HG02943 (cell line): ENCODE results near the gene EPM2AIP1.
"Not testable (repeated sequence)": the region's sequence is repeated elsewhere in the genome, so short reads cannot be mapped to it uniquely, and the experiment has no call there.

Source experiments
- ATAC-seq: cut with Tn5 transposase; IDR thresholded peaks from one replicate; pipeline ENCODE4 v1.9.1; 2021; ENCODE audit warnings: mild to moderate bottlenecking, low read depth, moderate library complexity; ENCODE audit not compliant: unreplicated experiment

The EPM2AIP1 gene

DNA sequence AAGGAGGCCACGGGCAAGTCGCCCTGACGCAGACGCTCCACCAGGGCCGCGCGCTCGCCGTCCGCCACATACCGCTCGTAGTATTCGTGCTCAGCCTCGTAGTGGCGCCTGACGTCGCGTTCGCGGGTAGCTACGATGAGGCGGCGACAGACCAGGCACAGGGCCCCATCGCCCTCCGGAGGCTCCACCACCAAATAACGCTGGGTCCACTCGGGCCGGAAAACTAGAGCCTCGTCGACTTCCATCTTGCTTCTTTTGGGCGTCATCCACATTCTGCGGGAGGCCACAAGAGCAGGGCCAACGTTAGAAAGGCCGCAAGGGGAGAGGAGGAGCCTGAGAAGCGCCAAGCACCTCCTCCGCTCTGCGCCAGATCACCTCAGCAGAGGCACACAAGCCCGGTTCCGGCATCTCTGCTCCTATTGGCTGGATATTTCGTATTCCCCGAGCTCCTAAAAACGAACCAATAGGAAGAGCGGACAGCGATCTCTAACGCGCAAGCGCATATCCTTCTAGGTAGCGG is at the start of gene EPM2AIP1:
Gene EPM2AIP1 (minus strand): TSS at position 326 of the 520 bp plus-strand sequence. CDS start 54 bp downstream, at position 272.
- ATAC-seq = peak; percentile 84

DNA sequence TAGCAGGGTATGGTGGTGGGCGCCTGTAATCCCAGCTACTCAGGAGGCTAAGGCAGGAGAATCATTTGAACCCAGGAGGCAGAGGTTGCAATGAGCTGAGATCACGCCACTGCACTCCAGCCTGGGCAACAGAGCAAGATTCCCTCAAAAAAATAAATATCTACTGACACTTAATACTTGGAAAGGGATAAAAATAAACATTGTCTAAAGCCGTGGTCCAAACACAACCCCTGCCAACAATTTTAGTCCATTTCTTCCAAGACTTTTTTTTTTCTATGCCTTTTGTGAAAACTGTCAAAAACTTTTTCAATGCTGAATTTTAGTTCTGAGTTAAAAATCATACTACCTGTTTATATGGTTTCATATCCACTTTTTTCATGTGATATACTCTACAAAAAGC is 49.8 kb upstream of the EPM2AIP1 start:
- not testable (repeated sequence) for ATAC-seq

DNA sequence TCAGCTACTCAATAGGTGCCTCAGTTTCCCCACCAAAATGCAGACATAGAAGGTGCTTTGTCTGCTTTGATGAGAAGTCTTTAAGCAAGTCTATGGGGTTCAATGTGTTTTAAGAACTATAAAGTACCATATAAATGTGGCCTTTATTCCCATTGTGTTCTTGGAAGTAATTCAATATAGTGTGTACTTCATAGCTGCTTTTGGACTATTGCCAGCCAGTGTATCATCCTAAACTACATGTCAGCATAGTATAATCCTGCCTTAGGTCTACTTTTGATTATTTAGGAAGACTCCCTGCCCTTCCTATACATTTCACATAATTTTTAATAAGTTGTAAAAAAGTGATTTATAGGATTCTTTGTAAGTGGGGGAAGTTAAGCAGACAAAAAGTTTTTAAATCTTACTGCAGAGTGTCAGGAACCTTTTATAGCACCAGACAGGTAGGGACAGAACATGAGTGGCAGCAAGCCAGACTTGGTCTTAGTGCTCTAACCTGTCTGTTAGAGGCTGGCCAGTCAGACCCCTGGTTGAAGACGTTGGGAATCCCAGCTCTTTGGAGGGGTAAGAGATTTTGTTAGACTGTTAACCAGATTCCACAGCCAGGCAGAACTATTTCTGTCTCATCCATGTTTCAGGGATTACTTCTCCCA is 48.7 kb upstream of the EPM2AIP1 start:
- no peak for ATAC-seq

DNA sequence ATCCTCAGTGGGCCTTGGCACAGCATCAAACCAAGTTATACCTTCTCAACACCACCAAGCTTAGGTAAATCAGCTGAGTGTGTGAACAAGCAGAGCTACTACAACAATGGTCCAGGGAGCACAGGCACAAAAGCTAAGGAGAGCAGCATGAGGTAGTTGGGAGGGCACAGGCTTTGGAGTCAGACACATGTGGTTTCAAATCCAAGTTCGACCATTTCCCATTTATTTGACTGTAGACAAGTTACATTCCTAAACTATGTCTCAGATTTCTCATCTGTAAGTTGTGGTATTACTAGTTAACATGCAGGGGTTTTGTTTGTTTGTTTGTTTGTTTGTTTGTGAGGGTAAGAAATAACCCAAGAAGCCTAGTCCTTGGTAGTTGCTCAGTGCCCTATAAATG is 47.3 kb upstream of the EPM2AIP1 start:
- no peak for ATAC-seq

DNA sequence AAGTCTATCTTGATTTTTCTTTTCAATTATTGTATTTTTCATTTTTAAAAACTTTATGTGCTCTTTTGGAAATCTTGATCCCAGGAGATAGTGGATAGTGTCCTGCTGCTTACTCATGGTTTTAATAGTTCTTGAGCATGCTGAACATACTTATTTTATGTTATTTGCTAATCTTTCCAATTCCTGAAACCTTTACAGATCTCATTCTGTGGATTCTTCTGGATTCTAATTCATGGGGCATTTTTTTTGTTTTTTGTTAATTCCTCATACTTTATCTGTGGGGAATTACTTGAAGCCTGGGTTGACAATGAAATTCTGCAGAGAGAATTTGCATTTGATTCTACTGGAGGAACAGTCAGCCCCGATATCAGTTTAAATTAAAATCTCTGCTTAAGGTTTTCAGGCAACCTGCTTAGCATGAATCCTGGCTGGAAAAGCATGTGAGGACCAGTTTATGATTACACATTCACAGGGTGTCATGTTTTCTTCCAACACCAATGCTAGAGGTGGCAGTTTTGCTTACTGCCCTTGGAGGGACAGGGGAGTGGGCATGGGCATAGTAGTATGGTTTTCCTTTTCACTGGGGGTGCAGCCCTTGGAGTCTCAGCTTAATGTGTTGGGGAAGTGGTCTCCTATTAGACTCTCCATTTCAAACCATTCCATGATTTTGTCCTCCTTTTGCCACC is 46.4 kb upstream of the EPM2AIP1 start:
- ATAC-seq = no peak

DNA sequence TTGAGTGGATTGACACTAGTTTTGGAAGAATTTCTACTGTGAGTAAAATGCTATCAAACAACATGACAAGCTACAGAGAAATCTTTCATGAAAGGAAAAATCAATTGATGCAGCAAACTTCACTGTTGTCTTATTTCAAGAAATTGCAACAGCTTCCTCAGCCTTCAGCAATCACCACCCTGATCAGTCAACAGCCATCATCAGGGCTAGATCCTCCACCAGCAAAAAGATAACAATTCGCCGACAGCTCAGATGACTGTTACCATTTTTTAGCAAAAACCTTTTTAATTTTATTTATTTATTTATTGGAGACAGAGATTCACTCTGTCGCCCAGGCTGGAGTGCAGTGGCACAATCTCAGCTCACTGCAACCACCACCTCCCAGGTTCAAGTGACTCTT is 44.4 kb upstream of the EPM2AIP1 start:
- no peak for ATAC-seq

DNA sequence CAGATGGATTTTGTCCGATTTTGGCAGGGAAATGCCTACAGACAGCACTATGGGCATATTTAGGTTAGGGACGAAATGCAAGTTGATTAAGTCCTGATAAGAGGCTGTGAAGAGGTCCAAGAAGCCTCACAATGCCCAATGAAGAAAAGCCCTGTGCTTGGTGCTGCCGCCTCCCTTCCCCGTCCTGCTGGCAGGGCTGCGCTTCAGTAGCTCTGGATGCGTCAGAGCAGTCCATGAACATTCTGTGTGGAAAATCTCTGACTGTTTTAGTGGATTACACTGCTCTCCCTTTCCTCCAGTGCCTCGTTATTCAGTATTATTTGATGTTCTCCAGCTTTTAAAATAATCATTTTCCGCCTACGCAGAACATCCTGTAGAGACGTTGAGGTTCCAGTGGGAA is 40.0 kb upstream of the EPM2AIP1 start:
- no peak for ATAC-seq

DNA sequence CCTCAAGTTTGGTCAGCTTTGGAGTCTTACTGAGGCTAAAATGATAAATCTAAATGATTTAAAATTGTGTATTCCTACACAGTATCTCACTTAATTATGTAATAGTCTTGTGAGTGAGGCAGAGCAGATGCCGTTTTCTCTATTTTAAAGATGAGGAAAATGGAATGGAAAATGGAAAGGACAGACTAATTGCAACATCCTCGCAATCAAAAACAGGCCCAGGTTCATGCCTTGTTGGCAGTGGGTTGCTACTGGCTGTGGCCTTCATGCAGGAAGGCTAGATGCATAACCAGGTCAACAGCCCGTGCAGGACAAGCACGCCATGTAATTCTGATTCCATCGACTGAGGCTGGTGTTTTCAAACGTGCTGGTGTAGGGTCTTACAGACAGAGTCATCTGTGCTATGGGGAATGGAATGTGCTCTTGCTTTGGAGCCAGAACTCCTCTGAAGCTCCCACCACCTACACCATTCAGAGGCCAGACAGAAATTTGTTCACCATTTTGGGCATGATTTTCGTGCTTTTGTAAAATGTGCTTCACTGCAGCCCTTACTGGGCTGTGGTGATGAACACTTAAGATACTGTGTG is 38.3 kb upstream of the EPM2AIP1 start:
- no peak for ATAC-seq

DNA sequence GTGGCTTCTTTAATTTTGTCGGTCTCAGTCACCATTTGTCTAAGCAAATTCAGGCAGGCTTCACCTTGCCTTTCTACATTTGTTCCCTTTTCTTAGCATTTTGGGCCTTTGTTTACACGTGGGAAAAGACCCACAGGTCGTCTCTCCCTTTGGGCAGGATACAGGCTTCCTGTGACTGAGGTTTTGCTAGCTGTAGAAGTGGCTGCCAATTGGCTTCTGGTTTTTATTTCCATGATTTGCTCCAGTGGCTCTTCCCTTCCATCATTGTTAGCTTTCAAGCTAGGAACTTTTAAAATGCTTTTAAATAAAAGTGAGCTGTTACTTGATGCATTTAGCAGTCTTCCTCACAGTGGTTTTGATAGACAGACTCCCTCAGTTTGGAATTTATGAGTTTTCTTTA is 37.7 kb upstream of the EPM2AIP1 start:
- ATAC-seq = no peak

DNA sequence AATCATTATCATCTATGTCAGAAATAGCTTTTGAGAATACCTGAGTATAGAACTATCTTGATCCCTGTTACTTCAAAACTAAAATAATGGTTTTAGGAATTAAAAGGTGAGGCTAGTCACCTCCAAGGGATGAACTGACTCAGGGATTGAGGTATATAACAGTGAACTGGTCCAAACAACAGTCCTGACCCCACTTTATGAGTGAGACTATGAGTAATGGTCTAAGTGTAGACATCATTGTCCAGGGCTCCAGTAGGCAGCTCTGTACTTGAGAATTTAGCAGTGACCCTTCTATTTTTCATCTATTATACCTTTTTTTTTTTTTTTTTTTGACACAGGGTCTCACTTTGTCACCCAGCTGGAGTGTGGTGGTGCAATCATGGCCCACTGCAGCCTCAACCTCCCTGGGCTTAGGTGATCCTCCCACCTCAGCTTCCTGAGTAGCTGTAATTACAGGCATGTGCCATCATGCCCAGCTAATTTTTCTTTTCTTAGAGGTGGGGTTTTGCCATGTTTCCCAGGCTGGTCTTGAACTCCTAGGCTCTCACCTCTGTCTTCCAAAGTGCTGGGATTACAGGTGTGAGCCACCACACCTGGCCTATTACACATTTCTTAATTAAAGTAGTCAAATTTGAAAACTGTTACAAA is 36.7 kb upstream of the EPM2AIP1 start:
- ATAC-seq = no peak

DNA sequence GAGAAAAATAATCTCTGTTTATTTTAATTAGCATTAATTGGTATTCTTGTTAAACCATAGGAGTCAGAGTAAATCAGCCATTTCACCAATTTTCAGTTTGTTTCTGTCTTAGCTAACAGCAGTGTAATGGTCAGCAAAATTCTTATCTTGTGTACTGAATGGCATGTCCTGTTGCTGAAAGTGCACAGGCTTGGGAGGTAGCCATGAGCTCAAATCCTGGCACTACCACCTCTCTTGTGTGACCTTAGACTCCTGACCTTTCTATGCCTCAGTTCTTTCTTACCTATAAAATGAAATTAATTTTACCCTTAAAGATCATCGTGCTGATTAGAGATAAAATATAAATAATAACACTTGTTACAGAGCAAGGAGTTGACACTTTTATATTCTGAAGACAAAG is 36.2 kb upstream of the EPM2AIP1 start:
- ATAC-seq = no peak

DNA sequence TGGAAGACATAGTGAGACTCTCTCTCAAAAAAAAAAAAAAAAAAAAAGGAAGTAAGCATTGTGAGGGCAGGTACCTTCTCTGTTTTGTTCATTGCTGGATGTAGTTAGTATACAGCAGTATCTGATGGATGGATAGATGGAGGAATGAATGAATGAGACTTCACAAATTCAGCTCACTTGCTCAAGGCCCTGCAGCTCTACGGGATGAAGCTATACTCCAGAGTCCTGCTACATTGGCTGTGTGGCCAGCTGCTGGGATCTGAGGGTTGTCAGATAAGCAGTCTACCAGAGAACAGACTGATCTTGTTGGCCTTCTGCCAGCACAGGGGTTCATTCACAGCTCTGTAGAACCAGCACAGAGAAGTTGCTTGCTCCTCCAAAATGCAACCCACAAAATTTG is 35.4 kb upstream of the EPM2AIP1 start:
- ATAC-seq = no peak

DNA sequence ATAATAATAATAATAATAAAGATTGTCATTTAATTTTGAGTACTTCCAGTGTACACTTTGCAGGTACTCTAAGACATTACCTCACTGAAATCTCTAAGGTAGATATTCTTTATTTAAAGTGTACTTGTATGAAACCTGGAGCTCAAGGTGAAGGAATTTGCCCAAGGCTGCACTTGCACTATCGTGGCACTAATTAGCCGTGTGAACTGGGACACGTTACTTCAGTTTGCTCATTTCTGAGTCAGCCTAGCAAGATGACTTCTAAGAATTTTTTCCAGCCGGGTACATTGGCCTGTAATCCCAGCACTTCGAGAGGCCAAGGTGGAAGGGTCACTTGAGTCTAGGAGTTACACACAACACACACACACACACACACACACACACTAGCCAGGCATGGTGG is 33.9 kb upstream of the EPM2AIP1 start:
- ATAC-seq = no peak

DNA sequence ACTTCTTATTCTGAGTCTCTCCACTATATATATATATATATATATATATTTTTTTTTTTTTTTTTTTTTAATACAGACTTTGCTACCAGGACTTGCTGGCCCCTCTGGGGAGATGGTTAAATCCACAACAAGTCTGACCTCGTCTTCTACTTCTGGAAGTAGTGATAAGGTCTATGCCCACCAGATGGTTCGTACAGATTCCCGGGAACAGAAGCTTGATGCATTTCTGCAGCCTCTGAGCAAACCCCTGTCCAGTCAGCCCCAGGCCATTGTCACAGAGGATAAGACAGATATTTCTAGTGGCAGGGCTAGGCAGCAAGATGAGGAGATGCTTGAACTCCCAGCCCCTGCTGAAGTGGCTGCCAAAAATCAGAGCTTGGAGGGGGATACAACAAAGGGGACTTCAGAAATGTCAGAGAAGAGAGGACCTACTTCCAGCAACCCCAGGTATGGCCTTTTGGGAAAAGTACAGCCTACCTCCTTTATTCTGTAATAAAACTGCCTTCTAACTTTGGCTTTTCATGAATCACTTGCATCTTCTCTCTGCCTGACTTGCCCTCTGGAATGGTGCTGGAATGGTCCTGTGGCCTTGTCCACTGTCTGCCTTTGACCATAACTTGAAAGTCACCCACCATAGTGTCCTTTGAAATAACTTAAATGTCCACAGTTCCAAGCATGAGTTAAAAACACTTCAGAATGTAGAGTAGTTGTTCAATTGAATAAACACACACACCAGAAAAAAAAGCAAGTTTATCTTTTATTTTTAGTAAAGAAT is 32.8 kb upstream of the EPM2AIP1 start:
- ATAC-seq = no peak

DNA sequence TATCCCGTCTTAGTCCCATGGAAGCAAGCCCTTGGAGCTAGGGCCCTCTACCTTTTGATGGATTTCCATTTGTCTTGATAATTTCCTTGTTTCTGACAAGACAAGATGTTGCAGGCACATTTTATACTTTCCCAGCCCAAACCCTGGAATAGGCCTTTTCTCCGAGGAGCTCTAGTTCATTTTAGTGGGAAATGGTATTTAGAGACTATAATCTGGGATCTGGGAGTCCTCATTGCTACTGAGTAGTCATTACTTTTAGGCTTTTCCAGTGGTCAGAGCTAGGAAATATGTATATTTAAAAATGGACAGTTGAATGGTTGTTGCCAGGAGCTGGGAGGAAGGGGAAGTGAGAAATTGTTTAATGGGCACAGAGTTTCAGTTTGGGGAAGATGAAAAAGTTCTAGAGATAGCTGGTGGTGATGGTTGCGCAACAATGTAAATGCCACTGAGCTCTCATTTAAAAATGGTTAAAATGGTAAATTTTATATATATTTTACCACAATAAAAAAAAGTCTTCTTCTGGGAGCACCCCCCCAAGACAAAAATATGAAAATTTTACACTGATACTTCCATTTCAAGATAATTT is 32.0 kb upstream of the EPM2AIP1 start:
- ATAC-seq = peak; percentile 76

DNA sequence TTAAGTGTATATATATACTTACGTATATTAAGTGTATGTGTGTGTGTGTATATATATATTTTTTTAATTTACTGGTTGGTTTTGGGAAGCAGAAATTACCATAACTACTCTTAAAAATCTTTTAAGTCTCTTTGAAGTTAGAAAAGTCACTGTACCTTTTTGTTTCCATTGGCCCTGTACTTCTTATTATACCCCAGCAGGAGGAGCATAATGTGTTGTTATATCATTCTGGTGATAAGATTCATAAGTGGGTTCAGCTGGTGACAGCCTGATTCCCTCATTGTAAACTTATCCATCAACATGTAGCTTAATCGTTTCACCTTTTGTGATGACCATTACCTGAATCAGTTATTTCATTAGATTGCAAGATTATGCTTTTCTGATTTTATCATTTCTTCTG is 31.2 kb upstream of the EPM2AIP1 start:
- no peak for ATAC-seq

DNA sequence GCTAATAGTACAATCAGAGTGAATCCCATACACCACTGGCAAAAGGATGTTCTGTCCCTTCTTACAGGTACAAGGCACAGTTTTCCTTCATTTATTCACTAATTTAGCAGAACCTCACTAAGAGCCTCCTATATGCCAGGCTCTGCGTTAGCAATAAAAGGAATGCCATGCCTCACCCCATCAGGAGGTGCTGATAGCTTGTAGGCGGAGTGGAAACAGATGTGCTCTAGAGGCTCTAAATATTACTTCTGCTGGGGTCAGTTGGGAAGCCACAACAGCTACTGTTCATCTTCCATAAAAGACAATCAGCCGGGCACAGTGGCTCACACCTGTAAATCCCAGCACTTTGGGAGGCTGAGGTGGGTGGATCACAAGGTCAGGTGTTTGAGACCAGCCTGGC is 24.8 kb upstream of the EPM2AIP1 start:
- ATAC-seq = no peak

DNA sequence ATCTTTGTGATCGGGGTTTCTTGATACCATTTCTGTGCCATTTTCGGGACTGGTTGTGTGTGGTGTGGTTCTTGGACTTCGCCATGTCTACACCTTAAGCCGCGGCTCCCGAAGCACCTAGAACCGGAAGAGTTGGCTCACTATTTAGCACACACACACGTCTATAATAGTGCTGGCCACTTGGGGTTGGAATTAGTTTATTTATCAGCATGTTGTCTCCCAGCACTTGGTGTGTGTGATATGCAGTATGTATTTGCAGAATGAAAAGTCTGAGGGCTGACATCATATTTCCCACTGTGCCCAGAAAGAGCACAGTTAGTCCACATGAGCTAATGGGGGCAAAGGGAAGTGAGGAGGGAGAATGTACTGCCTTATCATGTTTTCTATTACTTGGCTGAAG is 24.0 kb upstream of the EPM2AIP1 start:
- no peak for ATAC-seq

DNA sequence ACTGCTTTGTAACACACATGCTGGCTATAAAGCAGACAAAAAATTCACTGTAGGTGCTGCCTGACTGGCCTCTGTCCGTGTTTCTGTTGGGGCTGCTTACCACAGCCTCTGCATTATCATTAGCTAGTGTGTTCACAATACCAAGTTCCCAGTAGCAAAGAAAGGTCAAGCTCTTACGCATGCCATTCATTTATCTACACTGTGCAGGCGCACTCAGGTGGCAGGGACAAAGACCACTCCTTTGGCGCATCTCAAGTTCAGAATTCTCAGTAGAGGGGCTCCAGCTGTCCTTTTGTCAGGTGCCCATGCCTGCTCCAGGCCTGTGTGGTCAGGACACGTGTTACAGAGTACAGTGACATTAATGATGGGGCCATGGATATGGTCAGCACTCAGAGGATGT is 22.7 kb upstream of the EPM2AIP1 start:
- ATAC-seq = no peak

DNA sequence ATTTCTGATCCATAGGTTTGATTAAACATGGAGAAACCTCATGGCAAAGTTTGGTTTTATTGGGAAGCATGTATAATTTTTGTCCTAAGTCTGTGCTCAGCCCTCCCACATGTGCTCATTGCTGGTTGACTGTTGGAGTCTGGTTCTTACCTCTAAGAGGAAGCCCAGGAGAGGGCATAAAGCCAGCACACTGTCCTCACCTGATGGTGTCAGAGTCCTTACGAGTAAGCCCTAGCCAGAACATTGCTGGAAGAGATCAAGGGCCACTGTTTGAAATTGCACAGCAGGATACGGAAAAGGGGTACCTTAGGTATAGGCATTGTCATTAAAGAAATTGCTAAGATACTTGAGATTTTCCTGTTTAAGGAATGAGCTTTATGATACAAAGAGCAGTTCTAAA is 21.7 kb upstream of the EPM2AIP1 start:
- ATAC-seq = no peak
